Transverse colon (tissue), 4 donors: Measurements from ENCODE around the gene TNFRSF12A.

ENCODE experiments used
- CTCF ChIP-seq, 5 experiments: fragments of 200-600 bp in 3 of 5; fragments of 450-650 bp in 2 of 5; sonication (generic) in 3 of 5; IDR thresholded peaks; 1 replicate in 2 of 5; 2 replicates in 3 of 5; pipeline ENCODE4 v1.5.1; 2016 to 2017; ENCODE audit warnings: antibody characterized with exemption in 5 of 5, inconsistent platforms in 3 of 5, mild to moderate bottlenecking in 2 of 5, moderate library complexity in 1 of 5
- EP300 ChIP-seq: sonication (generic); formaldehyde crosslinking; IDR thresholded peaks from one replicate; pipeline ENCODE4 v1.6.1; 2017; ENCODE audit warnings: antibody characterized with exemption, low read depth
- POLR2A ChIP-seq: fragments of 450-650 bp; IDR thresholded peaks from one replicate; pipeline ENCODE4 v1.6.1; 2016; ENCODE audit warnings: antibody characterized with exemption, mild to moderate bottlenecking, moderate library complexity
- POLR2AphosphoS5 ChIP-seq, 3 donors: sonication (generic); formaldehyde crosslinking; IDR thresholded peaks; one replicate each; pipeline ENCODE4 v1.6.1; 2016; ENCODE audit warnings: antibody characterized with exemption in 3 of 3

GRCh38 chr16:2992383-2993081 is 27.6 kb upstream of the TNFRSF12A start:
- TF ChIP-seq CTCF (IDR thresholded peaks at IDR 0.05) (no peak), POLR2A (no peak), EP300 (no peak), POLR2AphosphoS5 (IDR thresholded peaks at IDR 0.05) (no peak)
